Kidney (tissue), 14 donors: ENCODE data around the gene TENT4A. TPM values are rescaled to one million over a fixed set of nuclear protein-coding genes. Genes with fewer than 3 reads are reported as not detected.

ENCODE experiments used
- DNase-seq, 5 donors: peaks; one replicate each; pipeline ENCODE4 v3.0.0-alpha.2; 2013 to 2020
- FAIRE-seq: peaks from 2 replicates; lab custom pipeline; 2012; peaks lifted over from hg19 to GRCh38; lab: Jason Lieb, UNC
- H3K27ac ChIP-seq, 2 donors: one replicate each; pipeline ENCODE4 v1.7.0; 2013; ENCODE audit warnings: low read depth in 2 of 2, low read length in 2 of 2, inconsistent platforms in 1 of 2
- H3K27me3 ChIP-seq: one replicate; pipeline ENCODE4 v1.7.1; 2013; ENCODE audit warnings: low read length, inconsistent platforms; ENCODE audit not compliant: control insufficient read depth, insufficient read depth
- H3K36me3 ChIP-seq, 3 donors: one replicate each; pipeline versions ENCODE4 v1.7.0 to v1.7.1; 2013; ENCODE audit warnings: low read length in 3 of 3, control low read depth in 1 of 3, inconsistent platforms in 1 of 3; ENCODE audit not compliant: insufficient read depth in 3 of 3, control insufficient read depth in 2 of 3
- H3K4me1 ChIP-seq, 3 donors: one replicate each; pipeline versions ENCODE4 v1.7.0 to v1.7.1; 2013; ENCODE audit warnings: low read length in 3 of 3, inconsistent platforms in 1 of 3, low read depth in 1 of 3; ENCODE audit not compliant: control insufficient read depth in 2 of 3, insufficient read depth in 2 of 3
- H3K4me3 ChIP-seq, 3 donors: one replicate each; pipeline versions ENCODE4 v1.7.0 to v1.8.1; 2013; ENCODE audit warnings: low read length in 3 of 3, control low read depth in 1 of 3, inconsistent platforms in 1 of 3
- H3K9ac ChIP-seq, 3 donors: one replicate each; pipeline versions ENCODE4 v1.7.0 to v1.7.1; 2013; ENCODE audit warnings: low read length in 3 of 3, control low read depth in 1 of 3, inconsistent platforms in 1 of 3
- H3K9me3 ChIP-seq, 3 donors: one replicate each; pipeline versions ENCODE4 v1.7.0 to v1.7.1; 2013; ENCODE audit warnings: low read length in 3 of 3, control low read depth in 1 of 3, inconsistent platforms in 1 of 3; ENCODE audit not compliant: control insufficient read depth in 2 of 3, insufficient read depth in 1 of 3
- CTCF ChIP-seq: IDR thresholded peaks from 3 replicates; pipeline ENCODE4 v1.5.1; 2012; ENCODE audit warnings: mild to moderate bottlenecking, moderate library complexity, borderline replicate concordance; ENCODE audit not compliant: insufficient read depth; ENCODE audit errors: extremely low read depth
- intact Hi-C: fragments of 100-400 bp; cut with DNase I; formaldehyde crosslinking; loops from one replicate; pipeline ENCODE4 v1.11.1; 2022
- polyA plus RNA-seq: library from polyadenylated mRNA; stranded (reverse); fragments of 350-450 nt; fragmentation: Illumina TruSeq; extraction: RNeasy Lipid Tissue Mini Kit (QIAGEN cat#74804); gene quantifications from one replicate; pipeline ENCODE4 v1.2.3, GENCODE V29; 2014; ENCODE audit warnings: low read depth, low replicate concordance; ENCODE audit not compliant: insufficient read depth
- total RNA-seq: library from RNA; stranded (reverse); fragmentation: NEBNext Ultra II Directional; extraction: Animal tissue kit (Norgen Biotek cat#: 25700); gene quantifications from one replicate; pipeline ENCODE4 v1.2.1, GENCODE V29; 2021
- donor health status: control.
- donor health status: control.
- donor health status: control.
- donor health status: control.
- donor health status: control.
- donor health status: DM: yes; HTN: yes; CAD: no.
- donor health status: Normal renal cell carcinoma (clear cell type).

TENT4A gene
- total and polyA plus RNA-seq, 2 donors from 2014 or later = 4.8 to 22.8 TPM

- intact Hi-C loops = no loop called here
- Histone ChIP-seq H3K4me1 (peaks cover 0 to 6% (median 0%) of the 10 kb centered on the region in 3 donors), H3K36me3 (no peaks in the 10 kb centered on the region), H3K27me3 (no peaks in the 10 kb centered on the region), H3K9ac (no peak overlapping the region), H3K27ac (no peak overlapping the region), H3K9me3 (no peaks in the 10 kb centered on the region), H3K4me3 (no peak overlapping the region)
- FAIRE-seq (no peak), DNase-seq (no peak)
- no peak for TF ChIP-seq CTCF
These were observed 13.1 kb upstream of the TENT4A start for GRCh38 chr5:6700074-6700684.

GRCh38 chr5:6700685-6701355 lies 12.4 kb upstream of the TENT4A start:
- H3K27me3 ChIP-seq = no peaks in the 10 kb centered on the region

GRCh38 chr5:6701491-6701890 lies 11.7 kb upstream of the TENT4A start:
- intact Hi-C loops = no loop called here
- H3K36me3 ChIP-seq = no peaks in the 10 kb centered on the region
- H3K27me3 ChIP-seq = no peaks in the 10 kb centered on the region
- no peak overlapping the region for H3K4me3 ChIP-seq
- no peak overlapping the region for H3K9ac ChIP-seq
- no peak for FAIRE-seq
- no peak overlapping the region for H3K27ac ChIP-seq
- no peaks in the 10 kb centered on the region for H3K9me3 ChIP-seq
- peaks cover 0 to 7% (median 0%) of the 10 kb centered on the region in 3 donors for H3K4me1 ChIP-seq
- TF ChIP-seq CTCF = no peak
- DNase-seq = no peak

More at GRCh38 chr5:6700685-6701355, 12.4 kb upstream of the TENT4A start:
- no peak for TF ChIP-seq CTCF
- Histone ChIP-seq H3K36me3 (no peaks in the 10 kb centered on the region), H3K27ac (no peak overlapping the region), H3K4me1 (peaks cover 0 to 6% (median 0%) of the 10 kb centered on the region in 3 donors), H3K9ac (no peak overlapping the region), H3K4me3 (no peak overlapping the region), H3K9me3 (no peaks in the 10 kb centered on the region)
- DNase-seq = no peak
- no peak for FAIRE-seq
- intact Hi-C loops = no loop called here
